ENCODE results near the gene SLC12A3.
"Not testable (repeated sequence)": the region's sequence is repeated elsewhere in the genome, so short reads cannot be mapped to it uniquely, and the experiment has no call there.

SLC12A3 gene

DNA sequence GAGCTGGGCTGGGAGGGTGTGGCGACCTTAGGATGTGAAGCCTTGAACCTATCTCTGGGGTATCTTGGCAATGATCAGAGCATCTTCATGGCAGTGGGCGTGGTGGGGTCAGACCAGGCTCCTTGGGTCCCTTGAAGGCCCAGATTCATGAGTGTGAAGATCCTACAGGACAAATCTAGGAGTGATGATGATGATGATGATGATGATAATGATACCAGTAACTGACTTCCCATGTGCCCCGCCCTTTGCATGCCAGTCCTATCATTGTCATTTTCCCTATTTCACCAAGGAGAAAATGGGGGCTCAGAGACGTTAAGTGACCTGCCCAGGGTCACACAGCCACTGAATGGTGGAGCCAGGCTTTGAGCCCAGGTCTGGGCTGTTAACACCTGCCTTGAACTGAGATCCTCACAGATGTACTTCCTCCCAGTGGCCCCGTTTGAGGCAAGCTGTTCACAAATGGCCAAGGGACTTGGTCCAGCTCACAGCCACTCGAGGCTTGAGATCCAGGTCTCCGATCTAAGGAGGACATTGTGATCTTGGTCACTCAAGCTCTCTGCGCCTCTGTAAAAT lies 13.4 kb downstream of the SLC12A3 start:
- Histone ChIP-seq H3K9ac (ENCODE audit: insufficient read length, low read depth) (no peak overlapping the region), H3K4me1 (ENCODE audit: insufficient read depth, insufficient read length) (no peaks in the 10 kb centered on the region), H3K27me3 (ENCODE audit: insufficient read depth, insufficient read length) (no peaks in the 10 kb centered on the region), H3K4me3 (ENCODE audit: insufficient read length, low read depth) (no peak overlapping the region), H3K36me3 (ENCODE audit: insufficient read depth, insufficient read length, low read length) (no peaks in the 10 kb centered on the region), H3K9me3 (ENCODE audit: insufficient read depth, low read length) (0 out of 2 replicates have a peak, but pooled peaks cover under 1% of the 10 kb centered on the region)
- no peak for TF ChIP-seq ZNF274 (IDR thresholded peaks at IDR 0.05; ENCODE audit: low read depth, low read length)
- no peak for TF ChIP-seq YY1 (IDR thresholded peaks at IDR 0.05; ENCODE audit: insufficient read depth, insufficient read length)
- TF ChIP-seq SUZ12 (IDR thresholded peaks at IDR 0.05; ENCODE audit: extremely low read depth, insufficient read depth, insufficient read length) = no peak
- no peak for DNase-seq (ENCODE audit: low read depth, low spot score)

DNA sequence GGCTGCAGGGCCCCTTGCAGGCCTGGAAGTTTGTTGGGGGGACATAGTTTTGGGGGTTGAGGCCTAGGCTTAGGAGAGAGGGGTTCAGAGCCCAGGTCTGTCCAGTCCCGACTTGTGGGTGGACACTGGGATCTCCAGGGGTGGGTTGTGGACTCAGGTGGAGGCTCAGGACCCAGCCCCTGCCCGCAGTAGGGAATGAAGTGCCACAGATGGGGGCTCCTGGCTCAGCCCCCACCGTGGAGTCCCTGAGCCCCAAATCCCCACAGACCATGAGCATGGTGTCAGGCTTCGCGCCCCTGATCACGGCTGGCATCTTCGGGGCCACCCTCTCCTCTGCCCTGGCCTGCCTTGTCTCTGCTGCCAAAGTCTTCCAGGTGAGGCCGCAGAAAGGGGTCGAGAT lies 14.3 kb downstream of the SLC12A3 start:
- no peaks in the 10 kb centered on the region for H3K36me3 ChIP-seq (ENCODE audit: insufficient read depth, insufficient read length, low read length)
- H3K4me3 ChIP-seq (ENCODE audit: insufficient read length, low read depth) = no peak overlapping the region
- no peaks in the 10 kb centered on the region for H3K27me3 ChIP-seq (ENCODE audit: insufficient read depth, insufficient read length)
- H3K9ac ChIP-seq (ENCODE audit: insufficient read length, low read depth) = no peak overlapping the region
- TF ChIP-seq ZNF274 (IDR thresholded peaks at IDR 0.05; ENCODE audit: low read depth, low read length) (no peak), YY1 (IDR thresholded peaks at IDR 0.05; ENCODE audit: insufficient read depth, insufficient read length) (no peak), SUZ12 (IDR thresholded peaks at IDR 0.05; ENCODE audit: extremely low read depth, insufficient read depth, insufficient read length) (no peak)
- no peak for DNase-seq (ENCODE audit: low read depth, low spot score)
- peaks cover 8% of the 10 kb centered on the region; the same call in 1 of the 2 replicates for H3K9me3 ChIP-seq (ENCODE audit: insufficient read depth, low read length)
- H3K4me1 ChIP-seq (ENCODE audit: insufficient read depth, insufficient read length) = no peaks in the 10 kb centered on the region

DNA sequence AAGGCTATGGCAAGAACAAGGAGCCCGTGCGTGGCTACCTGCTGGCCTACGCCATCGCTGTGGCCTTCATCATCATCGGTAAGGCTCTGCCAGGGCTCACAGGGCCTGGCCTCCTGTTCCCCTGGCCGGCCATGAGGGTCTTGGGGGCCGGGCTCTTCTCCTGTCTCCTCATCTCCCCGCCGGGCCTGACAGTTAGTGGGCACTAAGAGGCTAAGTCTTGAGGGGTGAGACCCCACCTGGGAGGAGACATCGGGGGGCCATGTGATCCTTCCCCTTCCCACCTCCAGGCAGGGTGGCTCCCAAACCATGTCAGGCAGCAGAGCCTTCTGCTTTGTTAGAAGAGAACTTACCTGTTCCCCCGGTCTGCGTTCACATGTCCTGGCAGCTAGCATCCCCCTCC lies 15.2 kb downstream of the SLC12A3 start:
- no peak for DNase-seq (ENCODE audit: low read depth, low spot score)
- no peak overlapping the region for H3K4me3 ChIP-seq (ENCODE audit: insufficient read length, low read depth)
- H3K36me3 ChIP-seq (ENCODE audit: insufficient read depth, insufficient read length, low read length) = no peaks in the 10 kb centered on the region
- no peak overlapping the region for H3K9ac ChIP-seq (ENCODE audit: insufficient read length, low read depth)
- peaks cover 17% of the 10 kb centered on the region; the same call in 1 of the 2 replicates for H3K9me3 ChIP-seq (ENCODE audit: insufficient read depth, low read length)
- H3K27me3 ChIP-seq (ENCODE audit: insufficient read depth, insufficient read length) = no peaks in the 10 kb centered on the region
- TF ChIP-seq YY1 (IDR thresholded peaks at IDR 0.05; ENCODE audit: insufficient read depth, insufficient read length) (no peak), ZNF274 (IDR thresholded peaks at IDR 0.05; ENCODE audit: low read depth, low read length) (no peak), SUZ12 (IDR thresholded peaks at IDR 0.05; ENCODE audit: extremely low read depth, insufficient read depth, insufficient read length) (no peak)
- no peaks in the 10 kb centered on the region for H3K4me1 ChIP-seq (ENCODE audit: insufficient read depth, insufficient read length)

DNA sequence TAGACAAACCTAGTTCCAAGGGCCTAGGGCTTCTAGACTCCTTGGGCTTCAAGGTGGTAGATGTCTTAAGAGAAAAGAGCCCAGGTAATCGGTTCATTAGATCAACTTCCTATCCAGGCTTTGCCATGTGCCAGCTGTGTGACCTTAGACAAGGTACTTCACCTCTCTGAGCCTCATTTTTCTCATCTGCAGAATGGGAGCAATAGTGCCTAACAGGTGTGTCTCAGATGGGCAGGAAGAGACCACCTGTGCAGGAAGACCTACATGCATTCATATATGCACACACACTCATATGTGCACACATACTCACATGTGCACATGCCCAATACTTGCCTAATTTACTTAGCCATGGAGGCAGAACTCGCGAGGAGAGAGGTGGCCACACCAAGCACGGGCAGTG lies 15.7 kb downstream of the SLC12A3 start:
- no peak overlapping the region for H3K4me3 ChIP-seq (ENCODE audit: insufficient read length, low read depth)
- no peak for DNase-seq (ENCODE audit: low read depth, low spot score)
- H3K36me3 ChIP-seq (ENCODE audit: insufficient read depth, insufficient read length, low read length) = no peaks in the 10 kb centered on the region
- H3K27me3 ChIP-seq (ENCODE audit: insufficient read depth, insufficient read length) = no peaks in the 10 kb centered on the region
- H3K9ac ChIP-seq (ENCODE audit: insufficient read length, low read depth) = no peak overlapping the region
- H3K9me3 ChIP-seq (ENCODE audit: insufficient read depth, low read length) = peaks cover 22% of the 10 kb centered on the region
- H3K4me1 ChIP-seq (ENCODE audit: insufficient read depth, insufficient read length) = no peaks in the 10 kb centered on the region
- TF ChIP-seq YY1 (IDR thresholded peaks at IDR 0.05; ENCODE audit: insufficient read depth, insufficient read length) = no peak
- no peak for TF ChIP-seq ZNF274 (IDR thresholded peaks at IDR 0.05; ENCODE audit: low read depth, low read length)
- TF ChIP-seq SUZ12 (IDR thresholded peaks at IDR 0.05; ENCODE audit: extremely low read depth, insufficient read depth, insufficient read length) = no peak

DNA sequence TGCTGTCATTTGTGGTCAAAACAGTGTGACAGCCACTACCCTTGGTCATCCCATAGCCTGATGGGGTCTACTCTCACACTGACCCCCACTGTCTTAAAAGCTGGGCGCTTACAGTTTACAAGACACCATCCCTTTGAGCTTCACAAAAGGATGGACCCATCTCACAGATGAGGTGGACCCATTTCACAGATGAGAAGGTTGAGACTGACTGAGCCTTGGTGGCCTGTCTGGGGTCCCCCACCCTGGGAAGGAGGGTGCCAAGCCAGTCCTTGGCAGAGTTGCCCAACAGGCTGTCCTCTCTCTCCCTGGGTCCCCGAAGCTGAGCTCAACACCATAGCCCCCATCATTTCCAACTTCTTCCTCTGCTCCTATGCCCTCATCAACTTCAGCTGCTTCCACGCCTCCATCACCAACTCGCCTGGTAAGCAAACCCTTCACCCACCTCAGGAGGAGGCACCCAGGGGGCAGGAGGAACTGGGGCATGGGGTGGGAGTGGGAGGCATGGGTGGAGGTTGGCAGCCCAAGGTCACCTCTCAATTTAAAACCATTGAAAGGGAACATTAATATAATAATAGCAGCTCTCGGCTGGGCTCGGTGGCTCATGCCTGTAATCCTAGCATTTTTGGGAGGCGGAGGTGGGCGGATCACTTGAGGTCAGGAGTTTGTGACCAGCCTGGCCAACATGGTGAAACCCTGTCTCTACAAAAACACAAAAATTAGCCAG lies 17.2 kb downstream of the SLC12A3 start:
- no peaks in the 10 kb centered on the region for H3K27me3 ChIP-seq (ENCODE audit: insufficient read depth, insufficient read length)
- no peaks in the 10 kb centered on the region for H3K4me1 ChIP-seq (ENCODE audit: insufficient read depth, insufficient read length)
- no peak for DNase-seq (ENCODE audit: low read depth, low spot score)
- H3K9ac ChIP-seq (ENCODE audit: insufficient read length, low read depth) = no peak overlapping the region
- no peaks in the 10 kb centered on the region for H3K36me3 ChIP-seq (ENCODE audit: insufficient read depth, insufficient read length, low read length)
- peaks cover 38% of the 10 kb centered on the region for H3K9me3 ChIP-seq (ENCODE audit: insufficient read depth, low read length)
- H3K4me3 ChIP-seq (ENCODE audit: insufficient read length, low read depth) = no peak overlapping the region
- no peak for TF ChIP-seq SUZ12 (IDR thresholded peaks at IDR 0.05; ENCODE audit: extremely low read depth, insufficient read depth, insufficient read length)
- TF ChIP-seq ZNF274 (IDR thresholded peaks at IDR 0.05; ENCODE audit: low read depth, low read length) = no peak
- no peak for TF ChIP-seq YY1 (IDR thresholded peaks at IDR 0.05; ENCODE audit: insufficient read depth, insufficient read length)

DNA sequence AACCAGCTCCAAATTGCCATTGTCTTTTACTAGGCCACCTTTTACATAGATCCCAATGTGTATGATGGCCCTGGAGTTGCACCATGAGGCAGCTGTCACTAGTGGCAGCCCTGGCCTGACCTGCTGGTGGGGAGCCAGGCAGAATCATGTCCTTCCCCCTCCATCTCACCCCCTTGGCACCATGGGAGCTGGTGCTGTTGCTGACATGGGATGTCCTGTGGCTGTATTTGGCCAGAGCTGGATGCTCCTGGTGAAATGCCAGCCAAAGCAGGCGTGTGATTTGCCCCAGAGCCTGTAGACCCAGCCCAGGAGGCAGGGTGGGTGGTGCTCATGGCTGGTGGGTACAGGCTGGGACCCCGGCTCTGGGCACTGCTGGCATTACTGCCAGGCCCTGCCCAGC lies 18.6 kb downstream of the SLC12A3 start:
- Histone ChIP-seq H3K9ac (ENCODE audit: insufficient read length, low read depth) (no peak overlapping the region), H3K4me3 (ENCODE audit: insufficient read length, low read depth) (no peak overlapping the region), H3K9me3 (ENCODE audit: insufficient read depth, low read length) (peaks cover 41% of the 10 kb centered on the region), H3K36me3 (ENCODE audit: insufficient read depth, insufficient read length, low read length) (no peaks in the 10 kb centered on the region), H3K27me3 (ENCODE audit: insufficient read depth, insufficient read length) (no peaks in the 10 kb centered on the region), H3K4me1 (ENCODE audit: insufficient read depth, insufficient read length) (no peaks in the 10 kb centered on the region)
- no peak for DNase-seq (ENCODE audit: low read depth, low spot score)
- TF ChIP-seq SUZ12 (IDR thresholded peaks at IDR 0.05; ENCODE audit: extremely low read depth, insufficient read depth, insufficient read length) (no peak), YY1 (IDR thresholded peaks at IDR 0.05; ENCODE audit: insufficient read depth, insufficient read length) (no peak), ZNF274 (IDR thresholded peaks at IDR 0.05; ENCODE audit: low read depth, low read length) (no peak)

DNA sequence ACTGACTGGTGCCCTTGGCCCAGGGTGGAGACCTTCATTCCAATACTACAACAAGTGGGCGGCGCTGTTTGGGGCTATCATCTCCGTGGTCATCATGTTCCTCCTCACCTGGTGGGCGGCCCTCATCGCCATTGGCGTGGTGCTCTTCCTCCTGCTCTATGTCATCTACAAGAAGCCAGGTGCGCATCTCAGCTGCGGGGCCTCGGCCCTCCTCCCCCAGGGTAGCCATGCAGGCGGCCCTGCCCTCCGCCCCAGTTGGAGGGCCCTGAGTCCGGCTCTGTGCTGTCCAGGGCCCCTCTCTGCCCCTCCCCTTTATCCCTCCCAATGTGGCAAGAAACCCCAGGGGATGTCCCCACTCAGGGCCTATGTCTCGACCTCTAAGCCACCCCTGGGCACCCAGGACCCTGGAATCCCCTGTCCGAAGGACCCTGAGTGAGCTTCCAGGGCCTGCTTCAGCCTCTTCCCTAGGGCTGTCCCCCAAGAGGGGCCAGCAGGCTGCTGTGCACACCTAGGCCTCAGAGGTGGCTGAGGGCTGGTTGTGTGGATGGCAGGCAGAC lies 19.1 kb downstream of the SLC12A3 start:
- H3K4me1 ChIP-seq (ENCODE audit: insufficient read depth, insufficient read length) = no peaks in the 10 kb centered on the region
- H3K27me3 ChIP-seq (ENCODE audit: insufficient read depth, insufficient read length) = no peaks in the 10 kb centered on the region
- H3K9me3 ChIP-seq (ENCODE audit: insufficient read depth, low read length) = peaks cover 41% of the 10 kb centered on the region
- H3K9ac ChIP-seq (ENCODE audit: insufficient read length, low read depth) = no peak overlapping the region
- H3K36me3 ChIP-seq (ENCODE audit: insufficient read depth, insufficient read length, low read length) = no peaks in the 10 kb centered on the region
- H3K4me3 ChIP-seq (ENCODE audit: insufficient read length, low read depth) = no peak overlapping the region
- no peak for DNase-seq (ENCODE audit: low read depth, low spot score)
- TF ChIP-seq SUZ12 (IDR thresholded peaks at IDR 0.05; ENCODE audit: extremely low read depth, insufficient read depth, insufficient read length) (no peak), ZNF274 (IDR thresholded peaks at IDR 0.05; ENCODE audit: low read depth, low read length) (no peak), YY1 (IDR thresholded peaks at IDR 0.05; ENCODE audit: insufficient read depth, insufficient read length) (no peak)

DNA sequence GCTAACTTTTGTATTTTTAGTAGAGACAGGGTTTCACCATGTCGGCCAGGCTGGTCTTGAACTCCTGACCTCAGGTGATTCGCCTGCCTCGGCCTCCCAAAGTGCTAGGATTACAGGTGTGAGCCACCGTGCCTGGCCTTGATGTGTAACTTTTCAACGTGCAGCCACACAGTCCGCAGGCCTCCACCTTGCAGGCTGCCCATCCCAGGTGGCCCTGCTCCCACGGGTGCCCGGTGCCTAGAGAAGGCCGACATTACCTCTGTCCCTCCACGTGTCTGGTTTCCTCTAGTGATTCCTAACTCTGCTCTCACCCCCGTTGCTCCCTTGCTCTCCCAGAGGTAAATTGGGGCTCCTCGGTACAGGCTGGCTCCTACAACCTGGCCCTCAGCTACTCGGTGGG lies 19.9 kb downstream of the SLC12A3 start:
- not testable (repeated sequence) for H3K36me3 ChIP-seq (ENCODE audit: insufficient read depth, insufficient read length, low read length); H3K27me3 ChIP-seq (ENCODE audit: insufficient read depth, insufficient read length); H3K4me3 ChIP-seq (ENCODE audit: insufficient read length, low read depth); DNase-seq (ENCODE audit: low read depth, low spot score); H3K4me1 ChIP-seq (ENCODE audit: insufficient read depth, insufficient read length); H3K9ac ChIP-seq (ENCODE audit: insufficient read length, low read depth)
- peaks cover 41% of the 10 kb centered on the region for H3K9me3 ChIP-seq (ENCODE audit: insufficient read depth, low read length)
